MG63 (cell line): ENCODE data around the gene PXDN. TPM values are rescaled to one million over a fixed set of nuclear protein-coding genes. Genes with fewer than 3 reads are reported as not detected.

Source experiments
- DNase-seq: peaks from one replicate; pipeline ENCODE4 v3.0.0-alpha.2; 2020
- H3K27me3 ChIP-seq: fragments of 250-450 bp; sonication (Bioruptor Pico); 2 replicates; pipeline ENCODE4 v1.5.1; 2020; ENCODE audit warnings: mild to moderate bottlenecking, moderate library complexity
- H3K36me3 ChIP-seq: fragments of 250-450 bp; sonication (Bioruptor Pico); 2 replicates; pipeline ENCODE4 v1.5.1; 2020; ENCODE audit warnings: mild to moderate bottlenecking, moderate library complexity
- H3K4me3 ChIP-seq: fragments of 250-450 bp; sonication (Bioruptor Pico); 2 replicates; pipeline ENCODE4 v1.5.1; 2020; ENCODE audit warnings: mild to moderate bottlenecking, moderate library complexity
- H3K9me3 ChIP-seq: fragments of 250-450 bp; sonication (Bioruptor Pico); 2 replicates; pipeline ENCODE4 v1.5.1; 2020; ENCODE audit warnings: mild to moderate bottlenecking, moderate library complexity
- total RNA-seq: library from RNA; depleted of rRNA; stranded (reverse); fragments of >200 nt; shearing (Covaris generic); gene quantifications from 2 replicates; pipeline ENCODE4 v1.2.3, GENCODE V29; 2014; ENCODE audit warnings: low replicate concordance; rRNA removed

The PXDN gene, protein sequence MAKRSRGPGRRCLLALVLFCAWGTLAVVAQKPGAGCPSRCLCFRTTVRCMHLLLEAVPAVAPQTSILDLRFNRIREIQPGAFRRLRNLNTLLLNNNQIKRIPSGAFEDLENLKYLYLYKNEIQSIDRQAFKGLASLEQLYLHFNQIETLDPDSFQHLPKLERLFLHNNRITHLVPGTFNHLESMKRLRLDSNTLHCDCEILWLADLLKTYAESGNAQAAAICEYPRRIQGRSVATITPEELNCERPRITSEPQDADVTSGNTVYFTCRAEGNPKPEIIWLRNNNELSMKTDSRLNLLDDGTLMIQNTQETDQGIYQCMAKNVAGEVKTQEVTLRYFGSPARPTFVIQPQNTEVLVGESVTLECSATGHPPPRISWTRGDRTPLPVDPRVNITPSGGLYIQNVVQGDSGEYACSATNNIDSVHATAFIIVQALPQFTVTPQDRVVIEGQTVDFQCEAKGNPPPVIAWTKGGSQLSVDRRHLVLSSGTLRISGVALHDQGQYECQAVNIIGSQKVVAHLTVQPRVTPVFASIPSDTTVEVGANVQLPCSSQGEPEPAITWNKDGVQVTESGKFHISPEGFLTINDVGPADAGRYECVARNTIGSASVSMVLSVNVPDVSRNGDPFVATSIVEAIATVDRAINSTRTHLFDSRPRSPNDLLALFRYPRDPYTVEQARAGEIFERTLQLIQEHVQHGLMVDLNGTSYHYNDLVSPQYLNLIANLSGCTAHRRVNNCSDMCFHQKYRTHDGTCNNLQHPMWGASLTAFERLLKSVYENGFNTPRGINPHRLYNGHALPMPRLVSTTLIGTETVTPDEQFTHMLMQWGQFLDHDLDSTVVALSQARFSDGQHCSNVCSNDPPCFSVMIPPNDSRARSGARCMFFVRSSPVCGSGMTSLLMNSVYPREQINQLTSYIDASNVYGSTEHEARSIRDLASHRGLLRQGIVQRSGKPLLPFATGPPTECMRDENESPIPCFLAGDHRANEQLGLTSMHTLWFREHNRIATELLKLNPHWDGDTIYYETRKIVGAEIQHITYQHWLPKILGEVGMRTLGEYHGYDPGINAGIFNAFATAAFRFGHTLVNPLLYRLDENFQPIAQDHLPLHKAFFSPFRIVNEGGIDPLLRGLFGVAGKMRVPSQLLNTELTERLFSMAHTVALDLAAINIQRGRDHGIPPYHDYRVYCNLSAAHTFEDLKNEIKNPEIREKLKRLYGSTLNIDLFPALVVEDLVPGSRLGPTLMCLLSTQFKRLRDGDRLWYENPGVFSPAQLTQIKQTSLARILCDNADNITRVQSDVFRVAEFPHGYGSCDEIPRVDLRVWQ (N-terminal part only)
- 204 and 346 TPM in 2 replicates for total RNA-seq

DNA sequence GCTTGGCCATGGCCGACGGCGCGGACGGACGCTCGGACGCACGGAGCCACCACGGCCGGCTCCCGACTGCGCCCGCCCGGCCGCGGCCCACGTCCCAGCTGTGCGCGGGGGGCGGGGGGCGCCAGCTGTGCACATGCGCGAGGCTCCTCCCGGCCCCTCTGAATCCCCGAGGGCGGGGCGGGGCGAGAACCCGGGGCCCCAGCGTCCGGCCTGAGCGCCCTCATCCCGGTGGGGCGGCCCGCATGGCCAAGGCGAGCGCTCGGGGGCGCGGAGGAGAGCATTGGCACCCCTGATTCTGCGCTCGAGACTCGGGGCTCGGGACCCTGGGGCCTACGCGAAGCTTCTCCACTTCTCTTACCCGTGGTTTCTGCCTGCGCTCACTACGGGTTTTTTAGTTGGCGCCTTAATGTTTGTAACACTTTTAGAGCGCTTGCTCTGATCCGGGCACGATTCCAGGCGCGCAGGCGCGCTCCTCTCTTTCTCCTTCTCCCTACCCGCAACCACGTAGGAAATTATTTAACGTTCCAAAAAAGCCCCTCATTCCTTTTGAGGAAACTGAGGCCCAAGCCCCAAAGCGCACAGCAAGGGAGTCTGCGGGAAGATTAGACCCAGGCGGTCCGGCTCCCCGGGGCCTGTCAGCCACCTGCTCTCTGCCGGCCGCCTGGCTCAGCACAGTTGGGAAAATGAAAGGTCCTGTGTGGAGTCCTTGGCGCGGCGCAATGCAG lies at the start of gene PXDN:
Gene PXDN, minus strand, starts transcription at position 70 of the 725 bp plus-strand sequence. Its CDS starts 60 bp downstream, at position 10.
- Histone ChIP-seq H3K4me3 (peak within 1 kb of the TSS; percentile 81), H3K27me3 (no peaks in the 10 kb centered on the region), H3K9me3 (no peaks in the 10 kb centered on the region), H3K36me3 (peaks cover 33% of the 10 kb centered on the region)
- peak; percentile 89 for DNase-seq

- no peak for DNase-seq
- H3K9me3 ChIP-seq, result 0 out of 2 replicates have a peak, but pooled peaks cover 2% of the 10 kb centered on the region
- no peaks in the 10 kb centered on the region for H3K27me3 ChIP-seq
- no peak overlapping the region for H3K4me3 ChIP-seq
- H3K36me3 ChIP-seq, result no peaks in the 10 kb centered on the region
Observed at GRCh38 chr2:1793868-1794445, 49.6 kb upstream of the PXDN start.

GRCh38 chr2:1793001-1793867 lies 48.9 kb upstream of the PXDN start:
- no peaks in the 10 kb centered on the region for H3K36me3 ChIP-seq
- no peak overlapping the region for H3K4me3 ChIP-seq
- 0 out of 2 replicates have a peak, but pooled peaks cover 2% of the 10 kb centered on the region for H3K9me3 ChIP-seq
- DNase-seq, result no peak
- no peaks in the 10 kb centered on the region for H3K27me3 ChIP-seq

GRCh38 chr2:1791685-1792435 lies 47.5 kb upstream of the PXDN start:
- no peaks in the 10 kb centered on the region for H3K27me3 ChIP-seq
- H3K36me3 ChIP-seq, result no peaks in the 10 kb centered on the region
- peak; percentile 87 for DNase-seq
- 0 out of 2 replicates have a peak, but pooled peaks cover 2% of the 10 kb centered on the region for H3K9me3 ChIP-seq
- no peak overlapping the region for H3K4me3 ChIP-seq

GRCh38 chr2:1791006-1791605 lies 46.8 kb upstream of the PXDN start:
- H3K36me3 ChIP-seq, result no peaks in the 10 kb centered on the region
- no peak overlapping the region for H3K4me3 ChIP-seq
- no peak for DNase-seq
- no peaks in the 10 kb centered on the region for H3K27me3 ChIP-seq
- 0 out of 2 replicates have a peak, but pooled peaks cover 2% of the 10 kb centered on the region for H3K9me3 ChIP-seq

DNA sequence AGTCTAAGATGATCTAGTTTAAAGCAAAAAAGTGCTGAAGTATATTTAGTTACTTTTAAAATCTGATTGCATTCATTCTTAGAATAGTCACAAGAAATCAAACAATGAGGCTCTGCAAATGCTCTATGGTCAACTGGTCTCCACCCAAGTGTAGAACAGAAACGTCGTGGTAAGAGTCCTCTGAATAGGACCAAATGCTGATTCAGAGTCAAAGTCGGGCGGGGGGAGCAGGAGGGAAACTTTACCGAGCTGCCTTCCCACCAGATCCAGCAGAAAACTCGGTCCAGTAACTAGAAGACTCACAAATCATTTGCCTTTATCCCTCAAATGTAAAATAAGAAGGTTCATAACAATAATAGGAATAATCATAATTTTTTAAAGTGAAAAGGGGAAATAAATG lies 46.2 kb upstream of the PXDN start:
- Histone ChIP-seq H3K9me3 (0 out of 2 replicates have a peak, but pooled peaks cover 2% of the 10 kb centered on the region), H3K36me3 (no peaks in the 10 kb centered on the region), H3K27me3 (no peaks in the 10 kb centered on the region), H3K4me3 (no peak overlapping the region)
- DNase-seq, result no peak

- Histone ChIP-seq H3K27me3 (no peaks in the 10 kb centered on the region), H3K4me3 (no peak overlapping the region), H3K9me3 (0 out of 2 replicates have a peak, but pooled peaks cover 2% of the 10 kb centered on the region), H3K36me3 (no peaks in the 10 kb centered on the region)
- no peak for DNase-seq
Observed at GRCh38 chr2:1789610-1790009, 45.3 kb upstream of the PXDN start.

DNA sequence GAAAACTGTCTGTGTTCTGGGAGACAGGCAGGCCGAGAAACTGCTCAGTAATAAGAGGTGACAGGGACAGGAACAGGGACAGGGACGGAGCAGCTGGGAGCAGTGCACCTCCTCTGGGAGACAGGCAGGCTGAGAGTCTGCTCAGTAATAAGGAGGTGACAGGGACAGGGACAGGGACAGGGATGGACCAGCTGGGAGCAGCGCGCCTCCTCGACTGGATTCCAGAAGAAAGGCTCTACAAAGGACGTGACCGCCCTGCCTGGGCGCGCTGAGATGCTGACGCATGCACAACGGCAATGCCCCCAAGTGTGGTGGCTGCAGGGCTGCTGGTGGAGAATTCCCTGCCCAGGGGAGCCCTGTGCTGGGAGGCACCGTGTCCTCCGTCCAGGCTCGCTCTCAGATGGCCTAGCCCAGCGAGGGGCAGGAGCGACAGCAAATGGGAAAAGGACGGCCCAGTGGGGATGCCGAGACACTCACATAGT lies 44.2 kb upstream of the PXDN start:
- no peaks in the 10 kb centered on the region for H3K36me3 ChIP-seq
- H3K4me3 ChIP-seq, result no peak overlapping the region
- H3K27me3 ChIP-seq, result no peaks in the 10 kb centered on the region
- DNase-seq, result no peak
- H3K9me3 ChIP-seq, result 0 out of 2 replicates have a peak, but pooled peaks cover 2% of the 10 kb centered on the region

DNA sequence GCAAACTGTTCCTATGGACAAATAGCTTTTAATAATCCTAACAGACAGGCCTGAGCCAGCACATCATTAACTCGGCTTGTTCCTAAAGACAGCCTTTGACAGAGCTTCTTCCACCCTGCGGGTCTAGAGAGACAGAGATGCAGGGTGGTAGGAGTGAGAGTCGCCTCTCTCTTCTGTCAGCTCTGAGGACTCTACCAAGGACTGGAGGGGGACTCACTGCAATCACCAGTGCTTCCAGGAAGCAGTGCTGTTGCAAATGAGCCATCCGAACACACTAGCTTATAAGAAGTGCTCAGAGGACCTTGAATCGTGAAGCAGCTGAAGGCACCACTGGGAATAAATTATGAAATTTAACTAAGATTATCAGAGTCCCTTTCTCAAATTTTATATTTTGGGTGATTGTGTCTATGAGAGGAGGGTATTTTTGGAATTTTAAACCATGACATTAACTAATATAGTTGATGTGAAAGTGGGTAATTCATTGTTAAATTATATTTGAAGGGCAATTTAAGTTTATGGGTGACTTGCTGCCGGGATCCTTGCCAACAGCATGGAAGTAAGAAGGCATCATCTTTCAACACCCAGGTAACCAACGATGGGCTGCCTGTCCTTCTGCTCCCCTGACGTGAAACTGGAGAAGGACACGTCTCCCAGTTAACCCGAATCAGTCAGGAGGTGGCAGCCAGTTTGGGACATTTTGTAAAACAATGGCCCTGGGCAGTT lies 43.6 kb upstream of the PXDN start:
- Histone ChIP-seq H3K36me3 (no peaks in the 10 kb centered on the region), H3K27me3 (no peaks in the 10 kb centered on the region), H3K9me3 (0 out of 2 replicates have a peak, but pooled peaks cover 2% of the 10 kb centered on the region), H3K4me3 (no peak overlapping the region)
- DNase-seq, result no peak

DNA sequence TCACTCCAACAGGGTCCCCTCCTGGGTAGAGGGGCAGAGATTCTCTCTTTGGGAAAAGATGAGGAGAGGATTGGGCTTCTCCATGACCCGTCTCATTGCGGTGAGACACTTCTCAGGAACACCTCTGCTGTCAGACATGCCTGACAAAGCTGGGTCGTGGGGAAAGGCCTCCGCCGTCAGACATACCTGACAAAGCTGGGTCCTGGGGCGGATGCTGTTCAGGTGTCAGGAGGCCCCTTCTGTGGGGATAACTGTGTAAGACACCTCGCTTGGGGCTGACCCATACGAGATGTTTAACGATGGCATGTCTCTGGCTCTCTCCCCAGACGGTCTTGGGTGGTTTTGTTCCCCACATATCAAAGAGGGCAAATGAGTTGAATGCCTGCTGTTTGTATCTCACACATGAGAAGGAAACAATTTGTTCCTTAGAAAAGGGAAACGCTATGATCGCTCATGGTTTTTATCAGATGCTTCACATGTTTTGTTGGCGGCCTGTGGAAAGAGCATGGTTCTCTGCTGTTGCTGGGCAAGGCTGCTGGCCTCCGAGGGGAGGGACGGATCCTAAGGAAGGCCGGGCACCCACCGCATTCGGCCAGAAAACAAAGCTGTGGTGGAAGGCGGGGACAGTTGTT lies 40.8 kb upstream of the PXDN start:
- Histone ChIP-seq H3K27me3 (no peaks in the 10 kb centered on the region), H3K9me3 (no peaks in the 10 kb centered on the region), H3K4me3 (no peak overlapping the region), H3K36me3 (no peaks in the 10 kb centered on the region)
- DNase-seq, result no peak

GRCh38 chr2:1784087-1784486 lies 39.8 kb upstream of the PXDN start:
- no peak for DNase-seq
- H3K9me3 ChIP-seq, result no peaks in the 10 kb centered on the region
- no peak overlapping the region for H3K4me3 ChIP-seq
- H3K27me3 ChIP-seq, result no peaks in the 10 kb centered on the region
- H3K36me3 ChIP-seq, result no peaks in the 10 kb centered on the region

GRCh38 chr2:1782514-1782913 lies 38.2 kb upstream of the PXDN start:
- no peaks in the 10 kb centered on the region for H3K27me3 ChIP-seq
- H3K4me3 ChIP-seq, result no peak overlapping the region
- H3K36me3 ChIP-seq, result no peaks in the 10 kb centered on the region
- DNase-seq, result no peak
- no peaks in the 10 kb centered on the region for H3K9me3 ChIP-seq
